DOHH2 (cell line): ENCODE results near the gene CDKN2AIP.

Source experiments
- H3F3A ChIP-seq: fragments of 200-600 bp; sonication (generic), shearing (Covaris generic); 2 replicates; pipeline ENCODE4 v1.6.0; 2016; ENCODE audit warnings: antibody characterized with exemption, mild to moderate bottlenecking; ENCODE audit not compliant: control insufficient read depth, insufficient read depth
- H3K27ac ChIP-seq: fragments of 200-600 bp; sonication (generic); 2 replicates; pipeline ENCODE4 v1.5.1; 2014; ENCODE audit warnings: low read depth, mild to moderate bottlenecking, low read length, moderate library complexity
- H3K27me3 ChIP-seq: fragments of 200-600 bp; sonication (generic); 2 replicates; pipeline ENCODE4 v1.6.1; 2014; ENCODE audit warnings: mild to moderate bottlenecking, low read length, mixed read lengths; ENCODE audit not compliant: control insufficient read depth
- H3K36me3 ChIP-seq: fragments of 200-600 bp; sonication (generic); 2 replicates; pipeline ENCODE4 v1.6.1; 2014; ENCODE audit warnings: mild to moderate bottlenecking, low read length, moderate library complexity, mixed read lengths; ENCODE audit not compliant: control insufficient read depth
- H3K4me1 ChIP-seq: fragments of 200-600 bp; sonication (generic); 2 replicates; pipeline ENCODE4 v1.6.1; 2014; ENCODE audit warnings: mild to moderate bottlenecking, low read length, mixed read lengths; ENCODE audit not compliant: control insufficient read depth
- H3K4me2 ChIP-seq: fragments of 200-600 bp; sonication (generic); 2 replicates; pipeline ENCODE4 v1.6.0; 2014; ENCODE audit warnings: mild to moderate bottlenecking, low read length, moderate library complexity
- H3K4me3 ChIP-seq: fragments of 200-600 bp; sonication (generic); 2 replicates; pipeline ENCODE4 v1.5.1; 2014; ENCODE audit warnings: mild to moderate bottlenecking, low read length, mixed read lengths
- H3K79me2 ChIP-seq: fragments of 200-600 bp; sonication (generic); 2 replicates; pipeline ENCODE4 v1.6.1; 2014; ENCODE audit warnings: mild to moderate bottlenecking, low read length, mixed read lengths; ENCODE audit not compliant: control insufficient read depth
- H3K9me2 ChIP-seq: fragments of 200-600 bp; sonication (generic); replicated peaks from 2 replicates; pipeline ENCODE4 v1.6.1; 2014; ENCODE audit warnings: mild to moderate bottlenecking, low read length, mixed read lengths; ENCODE audit not compliant: control insufficient read depth
- H3K9me3 ChIP-seq: fragments of 200-600 bp; sonication (generic); 2 replicates; pipeline ENCODE4 v1.6.1; 2014; ENCODE audit warnings: antibody characterized with exemption, low read length, mixed read lengths; ENCODE audit not compliant: control insufficient read depth, insufficient read depth
- H4K20me1 ChIP-seq: fragments of 200-600 bp; sonication (generic); 2 replicates; pipeline ENCODE4 v1.6.0; 2014; ENCODE audit warnings: low read depth, mild to moderate bottlenecking, antibody characterized with exemption, low read length, moderate library complexity; ENCODE audit not compliant: control insufficient read depth, insufficient read depth
- CTCF ChIP-seq: fragments of 200-600 bp; sonication (generic); IDR thresholded peaks from one replicate; pipeline ENCODE4 v1.5.1; 2014; ENCODE audit warnings: antibody characterized with exemption, mild to moderate bottlenecking, low read depth, low read length; ENCODE audit not compliant: poor library complexity, severe bottlenecking
- EZH2phosphoT487 ChIP-seq: fragments of 200-600 bp; sonication (generic); IDR thresholded peaks from 2 replicates; pipeline ENCODE4 v1.6.1; 2017; ENCODE audit warnings: borderline replicate concordance, mild to moderate bottlenecking, antibody characterized with exemption, low read length, moderate library complexity, mixed read lengths

The CDKN2AIP gene

GRCh38 chr4:183437452-183437851, 7.0 kb upstream of the CDKN2AIP start:
- H4K20me1 ChIP-seq = no peaks in the 10 kb centered on the region
- no peak overlapping the region for H3K4me3 ChIP-seq
- H3K27me3 ChIP-seq = peaks cover 3% of the 10 kb centered on the region; the same call in 1 of the 2 replicates
- no peaks in the 10 kb centered on the region for H3K36me3 ChIP-seq
- H3F3A ChIP-seq = no peaks in the 10 kb centered on the region
- no peaks in the 10 kb centered on the region for H3K9me3 ChIP-seq
- H3K4me1 ChIP-seq = no peaks in the 10 kb centered on the region
- H3K9me2 ChIP-seq = no peaks in the 10 kb centered on the region
- no peak overlapping the region for H3K27ac ChIP-seq
- H3K79me2 ChIP-seq = no peaks in the 10 kb centered on the region
- no peak for TF ChIP-seq CTCF
- no peak for TF ChIP-seq EZH2phosphoT487
- H3K4me2 ChIP-seq = no peak overlapping the region

GRCh38 chr4:183438458-183439113, 5.8 kb upstream of the CDKN2AIP start:
- H3K4me3 ChIP-seq = no peak overlapping the region
- H4K20me1 ChIP-seq = no peaks in the 10 kb centered on the region
- no peak overlapping the region for H3K4me2 ChIP-seq
- no peak for TF ChIP-seq CTCF
- no peak for TF ChIP-seq EZH2phosphoT487
- no peaks in the 10 kb centered on the region for H3F3A ChIP-seq
- H3K36me3 ChIP-seq = no peaks in the 10 kb centered on the region
- H3K4me1 ChIP-seq = peaks cover 7% of the 10 kb centered on the region
- H3K79me2 ChIP-seq = peaks cover 6% of the 10 kb centered on the region
- H3K27me3 ChIP-seq = peaks cover 3% of the 10 kb centered on the region; the same call in 1 of the 2 replicates
- H3K9me2 ChIP-seq = no peaks in the 10 kb centered on the region
- H3K27ac ChIP-seq = no peak overlapping the region
- no peaks in the 10 kb centered on the region for H3K9me3 ChIP-seq

- H3K27me3 ChIP-seq = peaks cover 3% of the 10 kb centered on the region; the same call in 1 of the 2 replicates
- H3K4me3 ChIP-seq = no peak overlapping the region
- H3F3A ChIP-seq = no peaks in the 10 kb centered on the region; the same call in 1 of the 2 replicates
- peaks cover 10% of the 10 kb centered on the region for H4K20me1 ChIP-seq
- peaks cover 15% of the 10 kb centered on the region for H3K4me1 ChIP-seq
- no peak for TF ChIP-seq CTCF
- TF ChIP-seq EZH2phosphoT487 = no peak
- peaks cover 17% of the 10 kb centered on the region for H3K36me3 ChIP-seq
- no peaks in the 10 kb centered on the region for H3K9me2 ChIP-seq
- peaks cover 27% of the 10 kb centered on the region for H3K79me2 ChIP-seq
- H3K9me3 ChIP-seq = no peaks in the 10 kb centered on the region
- H3K4me2 ChIP-seq = no peak overlapping the region
- no peak overlapping the region for H3K27ac ChIP-seq
Measured at GRCh38 chr4:183441276-183441675, 3.2 kb upstream of the CDKN2AIP start.
